D721Med (cell line): Measurements from ENCODE around the gene CAPN1.

Experiments
- DNase-seq: peaks from one replicate; pipeline ENCODE4 v3.0.0; 2011; ENCODE audit warnings: low spot score; ENCODE audit not compliant: insufficient read length
- FAIRE-seq: peaks from 2 replicates; lab custom pipeline; 2011; peaks lifted over from hg19 to GRCh38; lab: Jason Lieb, UNC
- CTCF ChIP-seq: IDR thresholded peaks from 2 replicates; pipeline ENCODE4 v1.5.1; 2012; ENCODE audit warnings: mild to moderate bottlenecking, control low read depth; ENCODE audit not compliant: insufficient read depth; ENCODE audit errors: missing control alignments

CAPN1 gene

GRCh38 chr11:65151331-65151899 is 30.3 kb upstream of the CAPN1 start:
- no peak for FAIRE-seq
- no peak for DNase-seq

GRCh38 chr11:65152122-65152521 is 29.6 kb upstream of the CAPN1 start:
- TF ChIP-seq CTCF, result no peak
- FAIRE-seq, result no peak
- DNase-seq, result no peak

More at GRCh38 chr11:65151331-65151899, 30.3 kb upstream of the CAPN1 start:
- no peak for TF ChIP-seq CTCF

GRCh38 chr11:65156256-65156655 is 25.5 kb upstream of the CAPN1 start:
- DNase-seq (no peak), FAIRE-seq (no peak)
- TF ChIP-seq CTCF, result no peak

- DNase-seq, result no peak
- TF ChIP-seq CTCF, result no peak
- FAIRE-seq, result no peak
Measured at GRCh38 chr11:65156926-65157325, 24.8 kb upstream of the CAPN1 start.

- TF ChIP-seq CTCF, result no peak
- FAIRE-seq (no peak), DNase-seq (no peak)
Measured at GRCh38 chr11:65157336-65157735, 24.4 kb upstream of the CAPN1 start.

GRCh38 chr11:65159012-65159411 is 22.7 kb upstream of the CAPN1 start:
- TF ChIP-seq CTCF, result no peak
- DNase-seq (no peak), FAIRE-seq (no peak)

- TF ChIP-seq CTCF, result no peak
- no peak for DNase-seq
- no peak for FAIRE-seq
Measured at GRCh38 chr11:65160643-65161042, 21.1 kb upstream of the CAPN1 start.
